Testis (tissue), 3 donors: ENCODE measurements around the gene LAMA5. TPM values are rescaled to one million over a fixed set of nuclear protein-coding genes. Genes with fewer than 3 reads are reported as not detected.

Experiments used
- DNase-seq: peaks from one replicate; pipeline ENCODE4 v3.0.0-alpha.2; 2019
- H3K27ac ChIP-seq, 2 donors: fragments of 200-600 bp; sonication (generic); one replicate each; pipeline ENCODE4 v1.5.1; 2019
- H3K27me3 ChIP-seq: fragments of 200-600 bp; sonication (generic); one replicate; pipeline ENCODE4 v1.5.1; 2019
- H3K36me3 ChIP-seq: fragments of 200-600 bp; sonication (generic); one replicate; pipeline ENCODE4 v1.5.1; 2017; ENCODE audit warnings: low read depth; ENCODE audit errors: missing control alignments
- H3K4me1 ChIP-seq: fragments of 200-600 bp; sonication (generic); one replicate; pipeline ENCODE4 v1.5.1; 2019
- H3K4me3 ChIP-seq, 2 donors: fragments of 200-600 bp; sonication (generic); one replicate each; pipeline ENCODE4 v1.5.1; 2017 to 2019
- H3K9me3 ChIP-seq: fragments of 200-600 bp; sonication (generic); one replicate; pipeline ENCODE4 v1.5.1; 2017
- POLR2A ChIP-seq: fragments of 450-650 bp; IDR thresholded peaks from one replicate; pipeline ENCODE4 v1.6.1; 2017; ENCODE audit warnings: antibody characterized with exemption, mild to moderate bottlenecking, moderate library complexity
- WGBS, 2 donors: methylation state at CpG; one replicate each; pipeline ENCODE4 v1.1.5; 2018; 5-methylcytosine and 5-hydroxymethylcytosine counted together
- intact Hi-C: fragments of 100-400 bp; cut with DNase I; formaldehyde crosslinking; loops from one replicate; pipeline ENCODE4 v1.15.1; 2023; ENCODE audit warnings: low total_unique reads
- polyA plus RNA-seq: library from polyadenylated mRNA; stranded (reverse); fragments of 350-450 nt; fragmentation: Illumina TruSeq; extraction: RNeasy Lipid Tissue Mini Kit (QIAGEN cat#74804); gene quantifications from one replicate; pipeline ENCODE4 v1.2.3, GENCODE V29; 2014; ENCODE audit warnings: low read depth, low replicate concordance; ENCODE audit not compliant: insufficient read depth
- total RNA-seq, 2 donors: library from RNA; depleted of rRNA; stranded (reverse); fragments of >200 nt; gene quantifications; one replicate each; pipeline ENCODE4 v1.2.3, GENCODE V29; 2016
- TF ChIP-seq, protein P1 (sequence below), 3 experiments: fragments of 450-650 bp in 2 of 3; fragments of 200-600 bp in 1 of 3; sonication (generic) in 1 of 3; IDR thresholded peaks; one replicate each; pipeline ENCODE4 v1.5.1; 2016 to 2019; ENCODE audit warnings: antibody characterized with exemption in 3 of 3, mild to moderate bottlenecking in 2 of 3, moderate library complexity in 1 of 3

Gene LAMA5
- total and polyA plus RNA-seq, 3 donors from 2014 or later, result 33.2 to 144 (median 121) TPM

- 73 to 95% methylated on average over 6 to 28 of the region's 40 CpGs for WGBS, 2 donors
Observed at GRCh38 chr20:62316331-62317166, 50.6 kb downstream of the LAMA5 start.

DNA sequence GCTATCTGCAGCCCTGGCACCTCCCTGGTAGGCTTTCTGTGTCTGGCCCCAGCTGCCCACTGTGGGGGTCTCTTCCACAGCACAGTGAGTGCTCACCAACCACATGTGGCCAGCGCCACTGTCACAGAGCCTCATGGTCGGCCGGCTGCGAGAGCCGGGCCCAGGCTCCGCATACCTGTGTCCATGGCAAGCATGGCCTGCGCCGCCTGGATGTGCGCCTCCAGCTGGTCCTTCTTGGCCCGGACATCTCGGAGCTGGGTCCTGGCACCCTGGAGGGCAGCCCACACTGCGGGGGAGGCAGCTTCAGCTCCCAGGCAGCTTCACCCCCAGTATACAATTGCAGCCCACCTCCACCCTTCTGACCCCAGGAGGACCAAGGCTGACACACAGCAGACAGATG, 51.3 kb downstream of the LAMA5 start:
- Histone ChIP-seq H3K4me1 (peaks cover 17% of the 10 kb centered on the region), H3K36me3 (no peaks in the 10 kb centered on the region), H3K27me3 (no peaks in the 10 kb centered on the region), H3K4me3 (no peak overlapping the region), H3K27ac (peak overlapping the region in 1 of 2 donors; percentile 56), H3K9me3 (no peaks in the 10 kb centered on the region)
- WGBS, 2 donors, result 85 to 96% methylated on average over 9 to 12 of the region's 12 CpGs
- TF ChIP-seq, protein P1, sequence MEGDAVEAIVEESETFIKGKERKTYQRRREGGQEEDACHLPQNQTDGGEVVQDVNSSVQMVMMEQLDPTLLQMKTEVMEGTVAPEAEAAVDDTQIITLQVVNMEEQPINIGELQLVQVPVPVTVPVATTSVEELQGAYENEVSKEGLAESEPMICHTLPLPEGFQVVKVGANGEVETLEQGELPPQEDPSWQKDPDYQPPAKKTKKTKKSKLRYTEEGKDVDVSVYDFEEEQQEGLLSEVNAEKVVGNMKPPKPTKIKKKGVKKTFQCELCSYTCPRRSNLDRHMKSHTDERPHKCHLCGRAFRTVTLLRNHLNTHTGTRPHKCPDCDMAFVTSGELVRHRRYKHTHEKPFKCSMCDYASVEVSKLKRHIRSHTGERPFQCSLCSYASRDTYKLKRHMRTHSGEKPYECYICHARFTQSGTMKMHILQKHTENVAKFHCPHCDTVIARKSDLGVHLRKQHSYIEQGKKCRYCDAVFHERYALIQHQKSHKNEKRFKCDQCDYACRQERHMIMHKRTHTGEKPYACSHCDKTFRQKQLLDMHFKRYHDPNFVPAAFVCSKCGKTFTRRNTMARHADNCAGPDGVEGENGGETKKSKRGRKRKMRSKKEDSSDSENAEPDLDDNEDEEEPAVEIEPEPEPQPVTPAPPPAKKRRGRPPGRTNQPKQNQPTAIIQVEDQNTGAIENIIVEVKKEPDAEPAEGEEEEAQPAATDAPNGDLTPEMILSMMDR (IDR thresholded peaks at IDR 0.05), result no peak
- TF ChIP-seq POLR2A, result no peak
- intact Hi-C loops, result no loop called here
- DNase-seq, result no peak

More at GRCh38 chr20:62316331-62317166, 50.6 kb downstream of the LAMA5 start:
- TF ChIP-seq, protein P1 (IDR thresholded peaks at IDR 0.05), result no peak
- no peak for TF ChIP-seq POLR2A
- Histone ChIP-seq H3K27me3 (no peaks in the 10 kb centered on the region), H3K36me3 (no peaks in the 10 kb centered on the region), H3K9me3 (no peaks in the 10 kb centered on the region), H3K4me1 (peaks cover 17% of the 10 kb centered on the region), H3K4me3 (no peak overlapping the region), H3K27ac (peak overlapping the region in 1 of 2 donors; percentile 56)
- intact Hi-C loops, result no loop called here
- peak; percentile 43 for DNase-seq

DNA sequence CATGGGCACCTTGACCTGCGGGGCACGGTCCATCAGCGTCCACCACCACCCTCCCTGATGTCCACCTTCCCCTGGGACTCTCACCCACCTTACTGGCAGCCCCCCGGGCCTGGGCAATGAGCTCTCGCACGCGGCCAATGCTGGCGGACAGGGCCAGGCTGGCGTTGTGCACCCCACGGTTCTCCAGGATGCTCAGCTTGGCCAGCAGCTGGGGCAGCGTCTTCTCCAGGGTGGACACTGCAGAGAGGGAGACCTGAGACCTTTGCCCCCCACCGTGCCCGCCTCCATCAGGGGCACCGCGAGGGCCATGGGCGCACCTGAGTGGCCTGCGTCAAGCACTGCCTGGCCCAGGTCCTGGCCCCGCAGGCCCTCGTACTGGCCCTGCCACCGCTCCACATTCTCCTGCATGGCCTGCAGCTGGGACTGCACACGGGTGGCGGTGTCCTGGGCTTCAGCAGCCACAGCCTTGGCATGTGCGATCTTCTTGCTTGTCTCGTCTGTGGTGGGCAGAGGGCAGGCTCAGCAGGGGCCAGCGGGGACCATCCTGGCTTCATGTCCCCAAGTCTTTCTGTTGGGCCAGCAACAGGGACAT, 52.3 kb downstream of the LAMA5 start:
- intact Hi-C loops, result no loop called here
- DNase-seq, result no peak
- no peaks in the 10 kb centered on the region for H3K27me3 ChIP-seq
- no peak overlapping the region for H3K4me3 ChIP-seq
- H3K9me3 ChIP-seq, result no peaks in the 10 kb centered on the region
- no peaks in the 10 kb centered on the region for H3K36me3 ChIP-seq
- H3K4me1 ChIP-seq, result peaks cover 15% of the 10 kb centered on the region
- TF ChIP-seq POLR2A, result no peak
- TF ChIP-seq, protein P1 (IDR thresholded peaks at IDR 0.05), result no peak
- H3K27ac ChIP-seq, result no peak overlapping the region
- WGBS, 2 donors, result 94 to 100% methylated on average over 2 to 24 of the region's 25 CpGs

GRCh38 chr20:62314339-62314638, 52.8 kb downstream of the LAMA5 start:
- Histone ChIP-seq H3K4me1 (peaks cover 10% of the 10 kb centered on the region), H3K27ac (no peak overlapping the region), H3K9me3 (no peaks in the 10 kb centered on the region), H3K4me3 (no peak overlapping the region), H3K27me3 (no peaks in the 10 kb centered on the region), H3K36me3 (no peaks in the 10 kb centered on the region)
- DNase-seq, result no peak
- intact Hi-C loops, result no loop called here
- 96 to 97% methylated on average over 4 to 12 of the region's 12 CpGs for WGBS, 2 donors
- TF ChIP-seq, protein P1 (IDR thresholded peaks at IDR 0.05), result no peak
- no peak for TF ChIP-seq POLR2A
